Testis (tissue), 3 donors: ENCODE measurements around the gene YOD1. TPM values are rescaled to one million over a fixed set of nuclear protein-coding genes. Genes with fewer than 3 reads are reported as not detected.
A peak's percentile ranks its signal among the peaks of the same experiment; 100 is the strongest.
"Not testable (repeated sequence)": the region's sequence is repeated elsewhere in the genome, so short reads cannot be mapped to it uniquely, and the experiment has no call there.

ENCODE experiments used
- DNase-seq: peaks from one replicate; pipeline ENCODE4 v3.0.0-alpha.2; 2019
- H3K27ac ChIP-seq, 2 donors: fragments of 200-600 bp; sonication (generic); one replicate each; pipeline ENCODE4 v1.5.1; 2019
- H3K27me3 ChIP-seq: fragments of 200-600 bp; sonication (generic); one replicate; pipeline ENCODE4 v1.5.1; 2019
- H3K36me3 ChIP-seq: fragments of 200-600 bp; sonication (generic); one replicate; pipeline ENCODE4 v1.5.1; 2017; ENCODE audit warnings: low read depth; ENCODE audit errors: missing control alignments
- H3K4me1 ChIP-seq: fragments of 200-600 bp; sonication (generic); one replicate; pipeline ENCODE4 v1.5.1; 2019
- H3K4me3 ChIP-seq, 2 donors: fragments of 200-600 bp; sonication (generic); one replicate each; pipeline ENCODE4 v1.5.1; 2017 to 2019
- H3K9me3 ChIP-seq: fragments of 200-600 bp; sonication (generic); one replicate; pipeline ENCODE4 v1.5.1; 2017
- POLR2A ChIP-seq: fragments of 450-650 bp; IDR thresholded peaks from one replicate; pipeline ENCODE4 v1.6.1; 2017; ENCODE audit warnings: antibody characterized with exemption, mild to moderate bottlenecking, moderate library complexity
- WGBS, 2 donors: methylation state at CpG; one replicate each; pipeline ENCODE4 v1.1.5; 2018; 5-methylcytosine and 5-hydroxymethylcytosine counted together
- intact Hi-C: fragments of 100-400 bp; cut with DNase I; formaldehyde crosslinking; loops from one replicate; pipeline ENCODE4 v1.15.1; 2023; ENCODE audit warnings: low total_unique reads
- polyA plus RNA-seq: library from polyadenylated mRNA; stranded (reverse); fragments of 350-450 nt; fragmentation: Illumina TruSeq; extraction: RNeasy Lipid Tissue Mini Kit (QIAGEN cat#74804); gene quantifications from one replicate; pipeline ENCODE4 v1.2.3, GENCODE V29; 2014; ENCODE audit warnings: low read depth, low replicate concordance; ENCODE audit not compliant: insufficient read depth
- total RNA-seq, 2 donors: library from RNA; depleted of rRNA; stranded (reverse); fragments of >200 nt; gene quantifications; one replicate each; pipeline ENCODE4 v1.2.3, GENCODE V29; 2016
- TF ChIP-seq, protein P1 (sequence below), 3 experiments: fragments of 450-650 bp in 2 of 3; fragments of 200-600 bp in 1 of 3; sonication (generic) in 1 of 3; IDR thresholded peaks; one replicate each; pipeline ENCODE4 v1.5.1; 2016 to 2019; ENCODE audit warnings: antibody characterized with exemption in 3 of 3, mild to moderate bottlenecking in 2 of 3, moderate library complexity in 1 of 3

Gene YOD1
- total and polyA plus RNA-seq, 3 donors from 2014 or later: 8.7 to 12.3 (median 10.9) TPM

DNA sequence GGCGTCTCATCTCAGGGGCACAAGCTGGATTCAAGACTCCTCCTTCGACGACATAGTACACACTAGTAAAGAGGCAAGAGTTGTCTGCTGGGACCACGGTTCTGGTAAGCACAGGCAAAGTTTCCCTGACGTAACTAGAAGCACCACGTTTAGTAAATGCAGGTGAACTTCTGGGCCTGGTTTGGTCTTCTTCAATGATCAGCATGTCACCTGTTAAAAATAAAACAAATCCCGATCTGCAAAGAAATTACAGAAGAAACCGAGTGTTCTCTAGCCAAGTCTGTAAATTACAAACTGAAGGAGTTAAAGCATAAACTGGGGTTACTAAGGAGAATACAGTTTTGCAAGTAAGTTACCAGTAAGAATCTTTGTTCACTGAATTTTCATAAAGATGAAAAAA is 1.5 kb downstream of the YOD1 start:
- H3K36me3 ChIP-seq: no peaks in the 10 kb centered on the region
- DNase-seq: no peak
- H3K9me3 ChIP-seq: no peaks in the 10 kb centered on the region
- intact Hi-C loops: no loop called here
- H3K27me3 ChIP-seq: no peaks in the 10 kb centered on the region
- H3K4me3 ChIP-seq: peak overlapping the region; percentile 90 to 100
- peak overlapping the region in 1 of 2 donors; percentile 96 for H3K27ac ChIP-seq
- WGBS, 2 donors: 31 to 38% methylated on average over 8 of the region's 8 CpGs
- TF ChIP-seq, protein P1, sequence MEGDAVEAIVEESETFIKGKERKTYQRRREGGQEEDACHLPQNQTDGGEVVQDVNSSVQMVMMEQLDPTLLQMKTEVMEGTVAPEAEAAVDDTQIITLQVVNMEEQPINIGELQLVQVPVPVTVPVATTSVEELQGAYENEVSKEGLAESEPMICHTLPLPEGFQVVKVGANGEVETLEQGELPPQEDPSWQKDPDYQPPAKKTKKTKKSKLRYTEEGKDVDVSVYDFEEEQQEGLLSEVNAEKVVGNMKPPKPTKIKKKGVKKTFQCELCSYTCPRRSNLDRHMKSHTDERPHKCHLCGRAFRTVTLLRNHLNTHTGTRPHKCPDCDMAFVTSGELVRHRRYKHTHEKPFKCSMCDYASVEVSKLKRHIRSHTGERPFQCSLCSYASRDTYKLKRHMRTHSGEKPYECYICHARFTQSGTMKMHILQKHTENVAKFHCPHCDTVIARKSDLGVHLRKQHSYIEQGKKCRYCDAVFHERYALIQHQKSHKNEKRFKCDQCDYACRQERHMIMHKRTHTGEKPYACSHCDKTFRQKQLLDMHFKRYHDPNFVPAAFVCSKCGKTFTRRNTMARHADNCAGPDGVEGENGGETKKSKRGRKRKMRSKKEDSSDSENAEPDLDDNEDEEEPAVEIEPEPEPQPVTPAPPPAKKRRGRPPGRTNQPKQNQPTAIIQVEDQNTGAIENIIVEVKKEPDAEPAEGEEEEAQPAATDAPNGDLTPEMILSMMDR (IDR thresholded peaks at IDR 0.05): no peak
- TF ChIP-seq POLR2A: no peak
- peaks cover 18% of the 10 kb centered on the region for H3K4me1 ChIP-seq

DNA sequence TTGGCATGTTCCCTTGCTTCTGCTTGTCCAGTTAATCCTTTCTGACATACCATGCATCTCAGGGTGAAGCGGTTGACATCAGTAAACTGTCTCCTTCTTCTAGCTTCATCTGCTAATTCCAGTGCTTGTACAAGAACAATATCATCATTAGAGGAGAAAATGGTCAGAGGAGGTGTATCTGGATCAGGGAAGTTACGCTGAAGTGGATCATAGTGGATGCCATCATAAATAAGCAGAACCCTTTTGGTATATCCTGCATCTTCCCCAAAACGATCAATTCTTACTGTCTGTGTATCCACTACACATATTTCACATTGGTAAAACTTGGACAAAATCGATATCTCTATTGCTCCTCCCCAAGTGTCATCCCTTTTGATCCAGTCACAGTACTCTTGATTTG is 2.0 kb downstream of the YOD1 start:
- H3K27me3 ChIP-seq: no peaks in the 10 kb centered on the region
- WGBS, 2 donors: 66 to 81% methylated on average over 4 of the region's 4 CpGs
- peaks cover 18% of the 10 kb centered on the region for H3K4me1 ChIP-seq
- no peaks in the 10 kb centered on the region for H3K9me3 ChIP-seq
- no peak for TF ChIP-seq POLR2A
- TF ChIP-seq, protein P1 (IDR thresholded peaks at IDR 0.05): no peak
- DNase-seq: no peak
- no peaks in the 10 kb centered on the region for H3K36me3 ChIP-seq
- no peak overlapping the region for H3K4me3 ChIP-seq
- intact Hi-C loops: no loop called here
- H3K27ac ChIP-seq: no peak overlapping the region

DNA sequence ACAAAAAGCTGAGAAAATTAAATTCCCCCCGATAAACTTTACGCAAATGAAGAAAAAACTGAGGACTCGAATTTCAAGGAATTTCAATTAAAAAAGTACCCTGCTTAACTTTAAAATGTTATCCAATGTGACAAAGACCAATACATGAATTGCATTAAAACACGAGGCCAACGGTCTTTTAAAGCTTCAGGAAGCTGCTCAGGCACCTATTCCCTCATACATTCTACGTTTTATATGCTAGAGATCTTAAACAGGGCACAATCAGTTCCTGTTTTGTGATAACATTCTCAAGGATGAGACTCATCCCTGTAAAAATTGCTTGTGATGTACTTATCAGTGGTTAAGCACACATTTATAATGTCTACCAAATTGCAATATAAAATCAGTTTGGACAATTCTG is 3.0 kb downstream of the YOD1 start:
- 75 to 81% methylated on average over 6 of the region's 6 CpGs for WGBS, 2 donors
- Histone ChIP-seq H3K9me3 (no peaks in the 10 kb centered on the region), H3K4me3 (no peak overlapping the region), H3K27ac (no peak overlapping the region), H3K36me3 (no peaks in the 10 kb centered on the region), H3K4me1 (peaks cover 18% of the 10 kb centered on the region), H3K27me3 (no peaks in the 10 kb centered on the region)
- no peak for DNase-seq
- intact Hi-C loops: no loop called here
- TF ChIP-seq, protein P1 (IDR thresholded peaks at IDR 0.05): no peak
- no peak for TF ChIP-seq POLR2A

DNA sequence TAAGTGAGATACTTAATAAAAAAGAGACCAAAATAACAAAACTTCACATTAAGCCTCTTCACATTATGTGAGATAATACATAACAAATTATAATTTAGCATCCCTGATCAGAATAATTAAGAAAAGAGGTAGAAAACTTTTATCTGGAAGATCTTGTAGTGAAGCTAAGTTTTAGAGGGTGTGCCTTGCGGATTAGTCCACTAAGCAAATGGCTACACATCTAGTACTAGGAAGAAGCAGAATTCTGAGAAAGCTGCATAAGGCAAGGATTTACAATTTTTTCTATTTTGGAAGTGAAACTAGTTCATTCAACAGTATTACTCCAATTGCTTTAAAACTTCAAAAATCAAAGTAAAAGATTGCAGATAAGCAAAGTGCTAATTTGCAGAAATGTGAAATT is 3.5 kb downstream of the YOD1 start:
- peaks cover 18% of the 10 kb centered on the region for H3K4me1 ChIP-seq
- 87 to 91% methylated on average over 1 of the region's 1 CpG for WGBS, 2 donors
- no peaks in the 10 kb centered on the region for H3K27me3 ChIP-seq
- H3K27ac ChIP-seq: no peak overlapping the region
- H3K36me3 ChIP-seq: no peaks in the 10 kb centered on the region
- no peak overlapping the region for H3K4me3 ChIP-seq
- no peak for DNase-seq
- TF ChIP-seq, protein P1 (IDR thresholded peaks at IDR 0.05): no peak
- TF ChIP-seq POLR2A: no peak
- no peaks in the 10 kb centered on the region for H3K9me3 ChIP-seq
- intact Hi-C loops: no loop called here

DNA sequence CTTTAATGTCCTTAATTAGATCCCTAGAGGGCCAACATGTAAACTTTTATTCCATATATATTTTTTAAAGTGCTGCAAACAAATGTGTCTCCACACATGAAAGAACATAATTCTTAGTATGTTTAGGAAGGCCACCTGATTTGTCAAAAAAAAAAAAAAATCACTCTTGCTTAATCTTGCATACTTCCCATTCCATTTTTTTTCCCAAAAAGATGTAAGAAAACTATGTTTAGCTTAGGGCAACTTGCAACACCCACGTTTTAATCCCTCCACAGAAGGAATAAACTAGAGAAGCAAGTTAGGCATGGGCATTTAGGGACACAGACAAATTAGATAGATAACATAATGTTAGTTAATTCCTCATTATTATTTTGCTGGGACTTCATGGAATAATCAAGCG is 5.6 kb downstream of the YOD1 start:
- no peaks in the 10 kb centered on the region for H3K27me3 ChIP-seq
- WGBS, 2 donors: 75 to 80% methylated on average over 2 of the region's 2 CpGs
- H3K4me3 ChIP-seq: no peak overlapping the region
- no peak overlapping the region for H3K27ac ChIP-seq
- peaks cover 8% of the 10 kb centered on the region for H3K4me1 ChIP-seq
- intact Hi-C loops: no loop called here
- TF ChIP-seq, protein P1 (IDR thresholded peaks at IDR 0.05): no peak
- TF ChIP-seq POLR2A: no peak
- no peaks in the 10 kb centered on the region for H3K36me3 ChIP-seq
- H3K9me3 ChIP-seq: no peaks in the 10 kb centered on the region
- DNase-seq: no peak

DNA sequence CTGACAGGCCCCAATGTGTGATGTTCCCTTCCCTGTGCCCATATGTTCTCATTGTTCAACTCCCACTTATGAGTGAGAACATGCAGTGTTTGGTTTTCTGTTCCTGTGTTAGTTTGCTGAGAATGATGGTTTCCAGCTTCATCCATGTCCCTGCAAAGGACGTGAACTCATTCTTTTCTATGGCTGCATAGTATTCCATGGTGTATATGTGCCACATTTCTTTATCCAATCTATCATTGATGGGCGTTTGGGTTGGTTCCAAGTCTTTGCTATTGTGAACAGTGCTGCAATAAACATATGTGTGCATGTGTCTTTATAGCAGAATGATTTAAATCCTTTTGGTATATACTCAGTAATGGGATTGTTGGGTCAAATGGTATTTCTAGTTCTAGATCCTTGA is 9.6 kb downstream of the YOD1 start:
- H3K27ac ChIP-seq, H3K9me3 ChIP-seq, H3K4me3 ChIP-seq, intact Hi-C loops, H3K36me3 ChIP-seq, DNase-seq, H3K4me1 ChIP-seq, H3K27me3 ChIP-seq: not testable (repeated sequence)
- WGBS, 2 donors: 90 to 91% methylated on average over 2 of the region's 2 CpGs
